B cell (primary cell): ENCODE data around the gene NAV2.

Source experiments
- EZH2 ChIP-seq: IDR thresholded peaks from 2 replicates; pipeline ENCODE4 v1.6.1; 2012; ENCODE audit warnings: borderline replicate concordance, low read depth, mild to moderate bottlenecking, moderate library complexity, low read length; ENCODE audit not compliant: insufficient read depth, poor library complexity, severe bottlenecking
- TF ChIP-seq, protein P1 (sequence below): fragments of 200-600 bp; IDR thresholded peaks from one replicate; pipeline ENCODE4 v1.8.0; 2022; ENCODE audit warnings: antibody characterized with exemption, mild to moderate bottlenecking

DNA sequence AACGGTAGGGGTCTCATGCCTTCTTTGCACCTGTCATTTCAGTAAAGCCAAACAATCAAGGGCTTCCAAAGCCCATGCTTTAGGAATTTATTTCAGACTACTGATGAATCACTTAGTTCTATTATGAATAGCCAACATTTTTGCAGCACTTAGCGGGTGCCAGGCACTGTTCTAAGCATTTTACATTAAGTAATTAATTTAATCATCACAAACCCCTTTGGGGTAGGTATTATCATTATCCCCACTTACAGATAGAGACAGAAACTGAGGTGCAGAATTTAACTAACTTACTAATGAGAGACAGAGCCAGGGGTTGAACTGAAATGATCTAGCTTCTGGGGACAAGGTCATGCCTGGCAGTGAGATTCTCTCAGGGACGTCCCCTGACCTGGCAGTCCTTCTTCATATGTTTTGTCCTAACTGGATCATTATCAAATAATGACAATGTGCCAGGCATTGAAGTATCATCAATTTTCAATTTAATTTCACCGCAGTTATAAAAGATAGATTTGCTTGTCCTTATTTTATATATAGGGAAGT is 31.7 kb upstream of the NAV2 start:
- TF ChIP-seq, protein P1, sequence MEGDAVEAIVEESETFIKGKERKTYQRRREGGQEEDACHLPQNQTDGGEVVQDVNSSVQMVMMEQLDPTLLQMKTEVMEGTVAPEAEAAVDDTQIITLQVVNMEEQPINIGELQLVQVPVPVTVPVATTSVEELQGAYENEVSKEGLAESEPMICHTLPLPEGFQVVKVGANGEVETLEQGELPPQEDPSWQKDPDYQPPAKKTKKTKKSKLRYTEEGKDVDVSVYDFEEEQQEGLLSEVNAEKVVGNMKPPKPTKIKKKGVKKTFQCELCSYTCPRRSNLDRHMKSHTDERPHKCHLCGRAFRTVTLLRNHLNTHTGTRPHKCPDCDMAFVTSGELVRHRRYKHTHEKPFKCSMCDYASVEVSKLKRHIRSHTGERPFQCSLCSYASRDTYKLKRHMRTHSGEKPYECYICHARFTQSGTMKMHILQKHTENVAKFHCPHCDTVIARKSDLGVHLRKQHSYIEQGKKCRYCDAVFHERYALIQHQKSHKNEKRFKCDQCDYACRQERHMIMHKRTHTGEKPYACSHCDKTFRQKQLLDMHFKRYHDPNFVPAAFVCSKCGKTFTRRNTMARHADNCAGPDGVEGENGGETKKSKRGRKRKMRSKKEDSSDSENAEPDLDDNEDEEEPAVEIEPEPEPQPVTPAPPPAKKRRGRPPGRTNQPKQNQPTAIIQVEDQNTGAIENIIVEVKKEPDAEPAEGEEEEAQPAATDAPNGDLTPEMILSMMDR, result no peak
- TF ChIP-seq EZH2, result no peak
